Right atrium auricular region (tissue), 2 donors: ENCODE measurements around the gene LINC00237. TPM values are rescaled to one million over a fixed set of nuclear protein-coding genes. Genes with fewer than 3 reads are reported as not detected.

Experiments
- DNase-seq: peaks from one replicate; pipeline ENCODE4 v3.0.0-alpha.2; 2019; ENCODE audit warnings: low spot score
- H3K27ac ChIP-seq, 2 donors: fragments of 200-600 bp; sonication (generic); 1 replicate in 1 of 2; 2 replicates in 1 of 2; pipeline ENCODE4 v1.5.1; 2016 to 2019
- H3K27me3 ChIP-seq, 2 donors: fragments of 200-600 bp; sonication (generic); one replicate each; pipeline versions ENCODE4 v1.5.1 to v1.6.0; 2017 to 2019
- H3K36me3 ChIP-seq: fragments of 200-600 bp; sonication (generic); one replicate; pipeline ENCODE4 v1.5.1; 2016
- H3K4me1 ChIP-seq, 2 donors: fragments of 200-600 bp; sonication (generic); one replicate each; pipeline versions ENCODE4 v1.5.1 to v1.6.0; 2017 to 2019
- H3K4me3 ChIP-seq, 2 donors: fragments of 200-600 bp; sonication (generic); 1 replicate in 1 of 2; 2 replicates in 1 of 2; pipeline ENCODE4 v1.5.1; 2017 to 2019; ENCODE audit warnings: mild to moderate bottlenecking in 1 of 2, moderate library complexity in 1 of 2
- H3K9me3 ChIP-seq, 2 donors: fragments of 200-600 bp; sonication (generic); one replicate each; pipeline ENCODE4 v1.5.1; 2019
- total RNA-seq, 2 donors: library from RNA; depleted of rRNA; stranded (reverse); fragments of >200 nt; gene quantifications; one replicate each; pipeline ENCODE4 v1.1.0, GENCODE V29; 2016
- TF ChIP-seq, protein P1 (sequence below), 2 donors: fragments of 200-600 bp; sonication (generic); IDR thresholded peaks; one replicate each; pipeline ENCODE4 v1.5.1; 2019; ENCODE audit warnings: antibody characterized with exemption in 2 of 2

The LINC00237 gene
- total RNA-seq, 2 donors from 2014 or later = not detected

DNA sequence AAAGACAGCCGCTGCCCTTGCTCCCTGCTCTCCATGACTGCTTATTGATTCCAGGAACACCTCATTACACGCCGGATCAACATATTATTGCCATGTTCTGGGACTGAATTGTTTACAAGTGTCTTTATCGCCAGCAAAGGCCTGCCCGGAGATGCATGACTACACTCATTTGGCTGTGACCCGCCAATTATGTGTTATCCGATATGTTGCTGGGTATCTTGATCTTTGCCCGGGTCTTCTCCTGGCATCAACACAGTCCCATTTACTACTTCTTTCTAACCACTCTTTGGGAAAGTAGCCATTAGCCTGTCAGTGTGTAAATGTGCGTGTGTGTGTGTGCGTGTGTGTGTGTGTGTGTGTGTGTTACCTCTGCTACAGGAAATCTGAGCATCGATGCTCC, 15.4 kb downstream of the LINC00237 start:
- no peak for DNase-seq
- H3K4me1 ChIP-seq = no peaks in the 10 kb centered on the region
- TF ChIP-seq, protein P1, sequence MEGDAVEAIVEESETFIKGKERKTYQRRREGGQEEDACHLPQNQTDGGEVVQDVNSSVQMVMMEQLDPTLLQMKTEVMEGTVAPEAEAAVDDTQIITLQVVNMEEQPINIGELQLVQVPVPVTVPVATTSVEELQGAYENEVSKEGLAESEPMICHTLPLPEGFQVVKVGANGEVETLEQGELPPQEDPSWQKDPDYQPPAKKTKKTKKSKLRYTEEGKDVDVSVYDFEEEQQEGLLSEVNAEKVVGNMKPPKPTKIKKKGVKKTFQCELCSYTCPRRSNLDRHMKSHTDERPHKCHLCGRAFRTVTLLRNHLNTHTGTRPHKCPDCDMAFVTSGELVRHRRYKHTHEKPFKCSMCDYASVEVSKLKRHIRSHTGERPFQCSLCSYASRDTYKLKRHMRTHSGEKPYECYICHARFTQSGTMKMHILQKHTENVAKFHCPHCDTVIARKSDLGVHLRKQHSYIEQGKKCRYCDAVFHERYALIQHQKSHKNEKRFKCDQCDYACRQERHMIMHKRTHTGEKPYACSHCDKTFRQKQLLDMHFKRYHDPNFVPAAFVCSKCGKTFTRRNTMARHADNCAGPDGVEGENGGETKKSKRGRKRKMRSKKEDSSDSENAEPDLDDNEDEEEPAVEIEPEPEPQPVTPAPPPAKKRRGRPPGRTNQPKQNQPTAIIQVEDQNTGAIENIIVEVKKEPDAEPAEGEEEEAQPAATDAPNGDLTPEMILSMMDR (IDR thresholded peaks at IDR 0.05) = no peak
- H3K36me3 ChIP-seq = no peaks in the 10 kb centered on the region
- no peak overlapping the region for H3K27ac ChIP-seq
- H3K4me3 ChIP-seq = no peak overlapping the region
- peaks cover 0 to 4% of the 10 kb centered on the region in 2 donors for H3K9me3 ChIP-seq
- no peaks in the 10 kb centered on the region for H3K27me3 ChIP-seq

DNA sequence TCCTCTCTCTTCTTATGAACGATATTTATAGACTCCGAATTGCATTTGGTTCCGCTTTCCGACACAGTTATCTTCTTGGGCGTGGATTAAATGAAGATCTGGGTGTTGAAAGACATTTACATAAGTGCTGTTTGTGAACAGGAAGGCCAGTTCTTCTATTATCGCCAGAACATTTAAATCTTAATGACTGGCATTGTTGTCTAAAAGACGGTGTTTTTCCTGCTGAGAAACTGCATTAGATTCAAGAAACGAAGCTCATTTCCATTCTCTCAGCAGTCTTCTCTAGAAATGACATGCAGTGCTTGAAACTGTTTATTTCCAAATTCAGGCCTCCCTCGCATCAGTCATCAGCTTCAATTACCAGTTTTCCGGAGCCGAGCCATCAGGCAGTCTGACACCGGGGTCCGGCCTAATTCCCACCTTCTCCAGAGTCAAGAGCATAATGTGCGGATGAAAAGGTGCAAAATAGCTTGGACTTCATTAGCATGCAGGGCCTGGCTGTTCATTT, 16.0 kb downstream of the LINC00237 start:
- peaks cover 0 to 4% of the 10 kb centered on the region in 2 donors for H3K9me3 ChIP-seq
- no peaks in the 10 kb centered on the region for H3K36me3 ChIP-seq
- no peaks in the 10 kb centered on the region for H3K27me3 ChIP-seq
- no peak overlapping the region for H3K27ac ChIP-seq
- DNase-seq = no peak
- H3K4me1 ChIP-seq = no peaks in the 10 kb centered on the region
- TF ChIP-seq, protein P1 (IDR thresholded peaks at IDR 0.05) = no peak
- H3K4me3 ChIP-seq = no peak overlapping the region

DNA sequence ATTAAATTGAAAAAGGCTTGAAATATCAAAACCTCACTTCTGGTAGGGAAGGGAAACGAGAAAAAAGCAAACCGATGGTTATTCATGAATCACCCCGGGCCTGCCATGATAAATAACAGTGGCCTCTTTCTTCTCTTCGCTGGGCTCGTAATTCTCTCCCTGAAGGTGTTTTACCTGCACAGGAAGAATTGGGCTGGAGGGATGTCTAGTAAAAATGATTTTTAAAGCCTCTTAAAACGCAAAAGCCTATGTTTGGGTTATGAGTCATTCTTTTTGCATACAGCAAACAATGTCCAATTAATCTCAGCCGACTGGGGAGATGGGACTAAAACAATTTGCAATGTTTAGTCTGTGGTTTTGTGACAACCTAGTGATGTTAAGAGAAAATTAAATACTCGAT, 16.8 kb downstream of the LINC00237 start:
- no peak overlapping the region for H3K4me3 ChIP-seq
- H3K27ac ChIP-seq = no peak overlapping the region
- TF ChIP-seq, protein P1 (IDR thresholded peaks at IDR 0.05) = no peak
- H3K27me3 ChIP-seq = no peaks in the 10 kb centered on the region
- no peak for DNase-seq
- H3K36me3 ChIP-seq = no peaks in the 10 kb centered on the region
- H3K9me3 ChIP-seq = peaks cover 0 to 4% of the 10 kb centered on the region in 2 donors
- no peaks in the 10 kb centered on the region for H3K4me1 ChIP-seq

DNA sequence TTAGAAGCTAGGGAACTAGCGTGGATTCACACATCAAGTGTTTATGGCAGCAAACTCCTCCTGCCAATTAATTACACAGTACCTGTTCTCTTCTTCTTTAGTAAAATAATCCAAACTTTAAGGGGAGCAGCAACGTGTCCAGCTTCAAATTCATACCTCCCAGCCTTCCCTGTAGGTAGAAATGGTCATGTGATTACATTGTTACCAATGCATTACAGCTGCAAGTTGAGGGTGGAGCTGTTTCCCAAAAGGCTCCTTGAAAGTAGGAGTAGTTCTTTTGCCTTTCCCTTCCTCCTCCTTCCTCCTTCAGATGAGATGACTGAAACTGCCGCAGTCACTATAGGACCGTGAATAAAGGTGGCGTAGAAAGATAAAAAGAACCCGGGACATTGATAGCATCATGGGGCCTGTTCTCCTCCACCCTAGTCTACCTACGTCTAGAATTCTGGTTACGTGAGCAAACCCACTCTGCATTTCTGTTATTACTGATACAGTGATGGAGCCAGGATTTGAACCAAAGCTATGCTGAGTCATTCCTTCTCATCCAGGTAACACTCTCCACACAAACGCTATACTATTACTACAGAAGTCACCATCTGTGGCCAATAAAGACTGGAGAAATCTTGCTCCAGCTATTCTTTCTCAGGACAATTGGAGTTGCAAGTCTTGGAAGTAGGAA, 18.2 kb downstream of the LINC00237 start:
- Histone ChIP-seq H3K4me1 (no peaks in the 10 kb centered on the region), H3K27me3 (no peaks in the 10 kb centered on the region), H3K36me3 (no peaks in the 10 kb centered on the region), H3K9me3 (peaks cover 0 to 4% of the 10 kb centered on the region in 2 donors), H3K27ac (no peak overlapping the region), H3K4me3 (no peak overlapping the region)
- DNase-seq = no peak
- TF ChIP-seq, protein P1 (IDR thresholded peaks at IDR 0.05) = no peak

DNA sequence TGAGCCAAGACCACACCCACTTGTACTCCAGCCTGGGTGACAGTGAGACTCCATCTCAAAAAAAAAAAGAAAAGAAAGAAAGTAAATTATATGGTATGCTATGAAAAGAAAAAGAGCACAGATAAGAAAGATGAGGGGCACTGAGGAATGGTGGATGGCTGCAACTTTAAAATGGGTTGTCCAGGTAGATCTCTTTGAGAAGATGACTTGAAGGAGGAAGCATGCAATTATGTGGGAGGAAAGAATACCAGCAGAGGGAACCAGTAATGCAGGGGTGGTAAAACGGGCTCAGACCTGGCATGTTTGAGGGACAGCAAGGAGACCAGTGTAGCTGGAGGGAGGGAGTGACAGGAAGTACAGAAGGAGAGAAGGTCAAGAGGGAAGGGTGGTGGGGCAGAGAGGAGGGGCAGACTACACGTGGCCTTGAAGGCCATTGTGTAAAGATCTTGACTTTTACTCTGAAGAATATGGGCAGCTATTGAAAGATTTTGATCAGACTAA, 22.3 kb downstream of the LINC00237 start:
- Histone ChIP-seq H3K4me3 (no peak overlapping the region), H3K4me1 (no peaks in the 10 kb centered on the region), H3K9me3 (peaks cover 0 to 7% of the 10 kb centered on the region in 2 donors), H3K27ac (no peak overlapping the region), H3K27me3 (no peaks in the 10 kb centered on the region), H3K36me3 (no peaks in the 10 kb centered on the region)
- TF ChIP-seq, protein P1 (IDR thresholded peaks at IDR 0.05) = no peak
- no peak for DNase-seq
